Urothelium cell line (cell line): Measurements from ENCODE around the gene FGF14.
"Not testable (repeated sequence)": the region's sequence is repeated elsewhere in the genome, so short reads cannot be mapped to it uniquely, and the experiment has no call there.

Experiments
- DNase-seq: peaks from one replicate; pipeline ENCODE4 v3.0.0; 2011; ENCODE audit warnings: low spot score, mixed read lengths
- FAIRE-seq: peaks from 2 replicates; lab custom pipeline; 2011; peaks lifted over from hg19 to GRCh38; lab: Jason Lieb, UNC

Gene FGF14

GRCh38 chr13:101893021-101893420 lies 508.8 kb downstream of the FGF14 start:
- no peak for FAIRE-seq
- no peak for DNase-seq

- no peak for FAIRE-seq
These were observed 509.6 kb downstream of the FGF14 start for GRCh38 chr13:101892296-101892695.

GRCh38 chr13:101881593-101881992 lies 520.3 kb downstream of the FGF14 start:
- FAIRE-seq (no peak), DNase-seq (no peak)

More at GRCh38 chr13:101892296-101892695, 509.6 kb downstream of the FGF14 start:
- no peak for DNase-seq

DNA sequence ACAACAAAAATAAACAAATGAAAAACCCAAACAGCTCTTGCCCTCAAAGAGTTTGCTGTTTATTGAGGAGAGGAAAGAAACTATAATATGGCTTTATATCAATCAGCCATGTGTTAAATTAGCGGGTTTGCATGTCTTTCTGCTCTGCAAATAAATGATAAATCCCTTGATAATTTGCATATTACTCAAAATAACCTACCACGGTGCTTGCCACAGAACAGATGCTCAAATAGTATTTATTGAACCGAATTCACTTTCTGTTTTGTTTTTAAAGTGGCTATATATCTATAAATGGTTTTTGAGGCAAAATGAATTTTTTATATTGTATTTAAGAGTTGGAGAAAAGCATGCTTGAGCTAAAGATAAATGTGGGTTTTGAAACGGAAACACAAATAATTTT lies 521.3 kb downstream of the FGF14 start:
- DNase-seq, result no peak
- no peak for FAIRE-seq

DNA sequence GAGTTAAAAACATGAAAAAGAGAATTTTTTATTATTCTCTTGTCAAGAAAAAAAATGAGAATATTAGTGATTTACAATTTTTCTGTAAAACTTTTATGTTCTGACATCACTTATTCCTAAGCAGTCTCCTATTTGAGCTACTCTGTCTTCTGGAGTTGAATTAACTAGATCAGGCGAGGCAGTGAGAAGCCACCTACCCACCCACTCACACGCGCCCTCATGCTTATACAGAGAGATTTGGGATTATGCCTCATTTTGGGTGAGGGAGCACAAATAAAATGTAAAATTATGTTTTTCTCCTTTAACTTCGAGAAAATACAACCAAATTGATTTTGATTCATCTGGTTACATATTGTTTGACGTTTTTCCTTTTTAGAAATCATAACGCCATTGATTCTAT lies 524.9 kb downstream of the FGF14 start:
- DNase-seq, result no peak
- no peak for FAIRE-seq

GRCh38 chr13:101875717-101876393 lies 526.0 kb downstream of the FGF14 start:
- DNase-seq (peak; percentile 69), FAIRE-seq (no peak)

DNA sequence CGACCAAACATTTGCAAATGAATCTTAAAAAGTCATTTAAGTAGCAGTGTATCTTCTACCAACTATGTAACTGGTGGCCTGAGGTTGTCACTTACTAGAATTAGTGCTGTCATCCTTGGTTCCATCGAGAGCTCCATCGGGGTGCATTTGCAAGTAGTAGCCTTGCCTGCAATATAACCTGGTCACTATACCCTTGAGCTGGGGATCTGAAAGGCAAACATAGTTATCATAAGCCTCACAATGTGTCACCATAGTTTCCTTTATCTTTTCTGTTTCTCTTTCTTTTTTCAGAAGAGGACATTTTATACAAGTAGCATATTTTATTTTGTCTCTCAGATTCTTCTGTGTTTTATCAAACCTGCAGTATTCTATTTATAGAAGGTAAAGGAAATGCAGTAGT lies 526.8 kb downstream of the FGF14 start:
- no peak for DNase-seq
- no peak for FAIRE-seq

- FAIRE-seq (no peak), DNase-seq (no peak)
These were observed 532.3 kb downstream of the FGF14 start for GRCh38 chr13:101869553-101869952.

- FAIRE-seq (no peak), DNase-seq (no peak)
These were observed 533.0 kb downstream of the FGF14 start for GRCh38 chr13:101868585-101869469.

DNA sequence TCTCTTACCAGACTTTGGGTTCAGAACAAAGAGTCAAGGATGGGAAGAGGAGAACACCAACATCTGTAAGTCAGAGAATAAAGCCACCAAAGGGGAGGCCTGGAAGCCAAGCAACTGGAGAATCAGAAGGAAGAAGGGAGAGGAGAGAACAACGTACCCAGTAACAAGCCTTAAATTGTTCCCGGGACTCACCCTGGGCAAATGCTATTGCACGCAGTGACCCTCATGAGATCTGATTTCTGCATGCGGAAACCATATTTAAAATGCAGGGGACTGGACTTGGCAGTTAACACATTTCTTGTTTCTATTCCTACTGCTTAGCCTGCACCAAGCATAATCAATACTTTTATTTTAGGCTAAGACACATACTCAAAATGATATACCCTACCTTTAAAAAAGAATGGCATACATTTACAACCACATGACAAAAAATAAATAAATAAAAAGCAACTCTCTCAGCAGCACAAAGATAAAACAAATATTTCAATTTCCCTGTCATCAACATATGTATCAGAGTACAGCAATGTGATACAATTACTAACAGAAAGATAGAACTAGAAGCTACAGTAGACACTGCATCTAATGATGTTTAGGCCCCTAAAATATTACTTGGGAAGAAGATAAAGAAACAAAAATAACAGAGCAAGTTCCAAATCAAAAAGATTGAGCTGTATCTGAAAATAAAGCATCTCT lies 534.8 kb downstream of the FGF14 start:
- FAIRE-seq, result no peak
- no peak for DNase-seq

DNA sequence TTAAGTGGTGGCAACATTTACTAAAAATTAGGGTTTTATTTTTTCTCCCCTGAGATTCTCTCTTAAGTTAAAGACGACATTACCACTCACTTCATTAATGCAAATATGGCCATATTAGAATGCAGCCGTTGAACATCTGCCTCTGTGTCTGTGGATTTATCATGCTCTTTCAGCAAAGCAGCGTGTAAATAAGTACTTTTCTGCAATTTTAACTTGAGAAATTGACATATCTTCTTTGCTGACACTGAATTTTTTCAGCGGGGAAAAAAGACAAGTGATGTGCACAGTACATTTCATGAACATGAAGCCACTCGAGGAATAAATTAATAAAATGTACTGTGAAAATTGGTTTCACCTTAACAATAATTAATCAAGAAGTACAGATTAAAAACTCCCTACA lies 543.0 kb downstream of the FGF14 start:
- FAIRE-seq (no peak), DNase-seq (no peak)

DNA sequence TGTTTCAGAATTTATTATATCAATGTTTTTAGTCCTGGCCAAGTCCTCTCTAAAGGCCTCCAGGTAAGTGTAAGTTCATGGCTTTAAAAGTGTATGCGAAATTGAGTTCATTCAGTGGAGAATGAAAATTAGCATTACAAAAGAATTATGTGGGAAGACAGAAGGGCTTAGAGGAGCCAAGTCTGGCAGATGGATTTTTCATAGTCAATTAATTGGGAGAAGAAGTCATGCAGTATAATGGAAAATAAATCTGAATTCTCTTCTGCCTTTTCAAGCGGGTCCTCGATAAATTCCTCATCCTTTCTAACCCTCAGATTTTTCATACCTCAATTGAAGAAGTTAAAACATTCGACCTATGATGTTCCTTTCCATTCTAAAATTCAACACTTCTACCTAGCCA lies 555.1 kb downstream of the FGF14 start:
- FAIRE-seq (no peak), DNase-seq (no peak)

- no peak for FAIRE-seq
- DNase-seq, result peak; percentile 1
These were observed 555.6 kb downstream of the FGF14 start for GRCh38 chr13:101846249-101846648.

GRCh38 chr13:101845245-101846020 lies 556.4 kb downstream of the FGF14 start:
- FAIRE-seq (no peak), DNase-seq (peak; percentile 3)

DNA sequence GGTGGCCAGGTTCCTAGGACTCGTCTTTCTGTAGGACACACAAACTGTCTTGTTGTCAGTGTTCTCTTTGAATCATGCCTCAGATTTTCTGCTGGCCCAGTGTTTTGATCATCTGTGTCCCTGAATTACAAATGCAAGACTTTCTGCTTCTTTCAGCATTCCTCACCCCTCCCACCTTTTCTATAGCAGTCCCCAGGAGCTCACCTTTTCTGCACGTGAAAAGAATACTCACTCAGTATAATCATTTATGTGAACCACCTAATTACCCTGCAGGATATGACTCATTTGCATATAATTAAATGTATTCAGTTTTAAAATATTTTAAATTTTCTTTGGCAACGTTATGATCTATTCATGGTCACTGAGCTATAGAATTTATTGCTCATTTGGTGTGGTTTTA lies 560.1 kb downstream of the FGF14 start:
- no peak for FAIRE-seq

GRCh38 chr13:101838323-101838722 lies 563.5 kb downstream of the FGF14 start:
- DNase-seq (no peak), FAIRE-seq (no peak)

More for the DNA sequence above, 560.1 kb downstream of the FGF14 start:
- no peak for DNase-seq

DNA sequence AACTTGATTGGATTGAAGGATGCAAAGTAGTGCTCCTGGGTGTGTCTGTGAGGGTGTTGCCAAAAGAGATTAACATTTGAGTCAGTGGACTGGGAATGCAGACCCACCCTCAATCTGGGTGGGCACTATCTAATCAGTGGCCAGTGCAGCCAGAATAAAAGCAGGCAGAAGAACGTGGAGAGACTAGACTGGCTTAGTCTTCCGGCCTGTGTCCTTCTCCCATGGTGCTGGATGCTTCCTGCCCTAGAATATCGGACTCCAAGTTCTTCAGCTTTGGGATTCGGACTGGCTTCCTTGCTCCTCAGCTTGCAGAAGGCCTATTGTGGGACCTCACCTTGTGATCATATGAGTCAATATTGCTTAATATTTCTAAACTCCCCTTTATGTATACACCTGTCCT lies 564.1 kb downstream of the FGF14 start:
- FAIRE-seq, DNase-seq: not testable (repeated sequence)

GRCh38 chr13:101837288-101837687 lies 564.6 kb downstream of the FGF14 start:
- FAIRE-seq, result no peak
- DNase-seq, result no peak

- DNase-seq (no peak), FAIRE-seq (no peak)
These were observed 565.9 kb downstream of the FGF14 start for GRCh38 chr13:101835920-101836319.

- DNase-seq (no peak), FAIRE-seq (no peak)
These were observed 568.2 kb downstream of the FGF14 start for GRCh38 chr13:101833671-101834070.

- FAIRE-seq, result no peak
- DNase-seq, result no peak
These were observed 571.8 kb downstream of the FGF14 start for GRCh38 chr13:101830035-101830434.
